GM04503 (cell line): ENCODE results near the gene ANKS6.
A peak's percentile ranks its signal among the peaks of the same experiment; 100 is the strongest.

ENCODE experiments used
- DNase-seq: peaks from one replicate; pipeline ENCODE4 v3.0.0-alpha.2; 2012; ENCODE audit warnings: low read depth

ANKS6 gene

GRCh38 chr9:98791608-98792490 lies 4.5 kb downstream of the ANKS6 start:
- DNase-seq = no peak

GRCh38 chr9:98790842-98791607 lies 5.3 kb downstream of the ANKS6 start:
- DNase-seq = peak; percentile 93

GRCh38 chr9:98790134-98790841 lies 6.1 kb downstream of the ANKS6 start:
- no peak for DNase-seq

- no peak for DNase-seq
Observed at GRCh38 chr9:98789483-98790133, 6.7 kb downstream of the ANKS6 start.

GRCh38 chr9:98787766-98788335 lies 8.5 kb downstream of the ANKS6 start:
- DNase-seq = no peak

DNA sequence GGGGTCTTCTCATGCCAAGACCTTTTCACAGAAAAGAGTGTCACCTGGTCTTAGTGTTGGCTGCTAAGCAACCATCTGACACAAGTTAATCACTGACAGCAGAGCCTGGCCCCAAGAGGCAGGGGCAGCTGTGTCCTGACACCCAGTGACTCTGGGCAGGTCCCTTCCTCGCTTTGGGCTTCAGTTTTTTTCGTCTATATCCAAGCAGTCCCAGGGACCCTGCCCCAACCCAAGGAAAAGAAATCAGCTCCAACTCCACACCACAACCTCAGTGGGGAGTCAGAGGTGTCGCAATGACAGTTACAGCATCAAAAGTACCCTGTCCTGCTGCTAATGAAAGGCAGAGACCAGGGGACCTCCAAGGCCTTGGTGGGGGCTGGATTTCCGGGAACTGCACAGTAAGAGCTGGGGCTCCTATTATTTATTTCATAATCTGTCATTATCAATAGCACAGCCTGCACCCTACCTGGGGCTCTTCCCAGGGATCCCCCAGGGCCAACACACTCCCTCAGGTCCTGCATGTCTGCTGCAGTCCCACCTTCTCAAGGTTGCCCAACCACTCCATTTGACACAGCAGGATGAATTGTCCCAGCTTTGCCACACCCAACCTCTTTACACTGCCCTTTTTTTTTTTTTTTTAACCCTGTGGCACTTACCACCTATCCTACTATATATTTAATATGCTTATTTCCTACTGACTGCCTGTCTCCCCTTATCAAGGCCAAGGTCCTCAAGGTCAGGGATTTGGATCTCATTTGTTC lies 9.4 kb downstream of the ANKS6 start:
- no peak for DNase-seq

DNA sequence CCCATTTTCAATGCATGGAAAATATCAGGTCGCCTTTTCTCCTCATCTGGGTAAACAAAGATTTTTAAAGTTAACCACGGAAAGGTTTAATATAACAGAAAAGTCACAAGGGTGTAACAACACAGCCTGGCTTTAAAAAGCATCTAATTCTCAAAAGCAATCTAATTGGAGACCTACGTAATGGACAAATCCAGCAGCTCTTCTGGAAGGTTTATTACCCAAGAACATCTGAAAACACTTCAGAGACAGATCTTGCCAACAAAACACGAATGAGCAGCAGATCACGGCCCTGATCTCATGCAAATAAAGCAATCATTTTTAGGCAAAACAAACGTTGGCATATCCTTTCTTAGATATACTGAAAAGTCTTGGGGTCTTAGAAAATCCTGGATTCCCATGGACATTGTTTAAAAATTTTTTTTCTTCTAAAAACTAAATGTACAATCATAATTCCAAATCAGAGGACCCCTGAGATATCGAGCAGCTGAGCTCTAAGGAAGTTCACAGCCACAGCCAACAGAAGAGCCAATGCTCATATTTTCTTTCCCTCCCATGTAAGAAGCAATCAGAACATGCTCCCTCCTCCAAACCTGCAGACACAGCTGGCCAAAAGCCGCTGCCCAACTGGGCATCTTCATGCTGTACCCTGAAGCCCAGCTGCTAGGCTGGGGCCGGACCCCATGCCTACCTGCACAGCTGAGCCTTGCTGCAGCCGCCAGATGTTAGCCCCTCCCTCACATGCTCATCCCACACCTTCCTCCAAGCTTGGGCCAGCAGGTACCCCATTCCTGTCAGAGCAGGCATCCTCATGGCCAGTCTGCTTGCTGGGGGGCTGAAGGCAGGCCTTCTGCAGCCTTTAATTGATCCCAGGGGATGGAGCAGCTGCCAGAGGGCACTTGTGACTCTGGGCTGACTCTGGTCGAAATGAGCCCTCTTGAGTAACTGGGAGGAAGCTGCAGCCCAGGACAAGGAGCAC lies 11.2 kb downstream of the ANKS6 start:
- no peak for DNase-seq

DNA sequence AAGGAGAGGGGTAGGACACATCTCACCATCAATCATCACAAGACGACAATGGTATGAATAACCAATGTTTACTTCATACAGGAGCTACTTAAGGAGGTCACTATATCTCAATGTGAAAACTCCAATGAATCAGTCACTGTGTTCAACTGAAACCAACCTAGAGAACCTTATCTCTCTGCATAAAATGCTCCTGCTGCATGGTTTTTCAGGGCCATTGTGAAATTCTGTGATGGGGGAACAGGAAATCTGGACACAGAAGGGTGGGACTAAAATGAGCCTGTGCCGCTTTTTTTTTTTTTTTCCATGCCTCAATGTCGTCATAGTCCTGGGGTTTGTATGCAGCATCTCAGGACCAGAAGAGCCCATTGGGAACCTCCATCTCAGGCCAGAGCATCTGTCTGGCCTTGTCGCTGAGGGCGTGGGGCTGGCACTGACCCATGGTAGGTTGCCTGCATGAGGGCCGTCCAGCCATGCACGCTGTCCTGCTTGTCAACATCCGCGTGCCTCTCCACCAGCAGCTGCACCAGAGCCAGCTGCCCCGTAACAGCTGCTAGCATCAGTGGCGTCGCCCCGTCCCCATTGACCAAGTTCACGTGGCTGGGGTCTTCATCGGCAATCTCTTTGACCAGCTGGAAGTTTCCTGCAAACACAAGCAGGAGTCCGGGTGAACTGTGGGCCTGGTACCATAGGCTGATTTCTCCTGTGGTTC lies 12.7 kb downstream of the ANKS6 start:
- DNase-seq = no peak

DNA sequence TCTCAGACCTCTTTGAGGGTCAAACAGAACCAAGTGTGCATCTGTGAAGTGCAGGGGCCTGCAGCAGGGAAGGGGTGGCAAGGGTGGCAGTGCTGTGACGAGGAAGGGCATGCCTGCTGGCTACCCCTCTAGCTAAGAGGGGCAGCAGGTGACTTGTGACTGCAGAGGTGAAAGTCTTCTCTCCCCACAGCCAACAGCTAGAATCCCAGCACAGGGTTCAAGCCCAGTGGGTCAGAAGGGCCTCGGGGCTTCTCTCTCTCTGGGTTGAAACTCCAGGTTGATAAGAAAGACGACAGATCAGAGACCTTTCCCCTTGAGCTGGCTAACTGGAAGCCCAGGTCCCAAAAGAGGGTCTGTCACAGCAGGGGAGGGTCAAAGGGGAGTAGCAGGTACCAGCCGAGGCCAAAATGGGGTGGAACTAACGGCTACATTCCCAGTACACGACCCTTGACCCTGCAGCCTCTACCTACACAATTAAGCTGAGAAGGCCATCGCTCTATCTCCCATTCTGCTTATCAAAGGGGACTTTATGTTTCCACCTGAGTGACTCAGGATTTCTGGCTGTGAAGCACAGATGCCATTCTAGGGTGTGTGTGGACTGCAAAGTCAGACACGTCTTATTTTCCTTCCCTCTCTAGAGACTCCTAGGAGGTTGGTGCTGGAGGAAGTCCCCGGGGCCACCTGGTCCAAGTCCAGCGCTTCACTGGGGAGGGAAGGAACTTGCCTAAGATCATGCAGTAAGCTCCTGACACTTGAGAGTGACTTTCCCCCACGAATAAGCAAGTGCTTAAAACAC lies 14.6 kb downstream of the ANKS6 start:
- DNase-seq = no peak

- no peak for DNase-seq
Observed at GRCh38 chr9:98780059-98780749, 16.2 kb downstream of the ANKS6 start.

DNA sequence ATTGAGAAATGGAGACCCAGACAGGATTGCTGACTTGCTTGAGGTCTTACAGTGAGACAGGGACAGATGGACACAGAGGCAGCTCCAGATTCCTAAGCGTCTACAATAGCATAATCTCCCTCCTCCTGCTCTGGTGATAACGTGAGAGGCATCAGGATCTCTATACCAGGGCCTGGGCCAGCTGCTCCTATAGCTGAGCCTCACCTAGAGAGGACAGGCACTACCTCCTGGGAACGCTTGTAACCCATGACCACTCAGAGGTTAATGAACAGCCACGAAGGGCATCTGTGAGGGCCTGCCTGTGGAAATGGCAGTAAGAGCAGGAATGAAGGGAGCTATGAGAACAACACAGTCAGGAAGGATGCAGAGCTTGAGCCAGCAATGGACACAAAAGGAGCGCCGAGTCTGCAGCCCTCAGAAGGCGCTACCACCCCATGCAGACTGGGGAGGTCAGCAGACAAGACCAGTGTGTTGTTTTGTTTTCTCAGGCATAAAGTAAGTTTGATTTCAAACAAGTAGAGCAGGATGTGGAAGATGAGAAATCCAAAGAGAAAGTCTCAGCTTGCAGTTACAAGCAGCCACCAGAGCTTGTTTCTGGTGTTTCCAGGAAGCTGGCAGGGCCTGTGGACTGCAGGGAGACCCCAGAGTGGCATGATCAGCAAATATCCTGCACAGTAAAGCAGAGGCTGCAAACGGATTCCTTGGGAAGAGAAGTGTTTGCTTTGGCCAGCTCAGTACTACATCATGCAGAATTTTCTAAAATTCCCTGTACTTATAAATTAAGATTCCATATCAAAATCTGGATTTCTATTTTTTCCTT lies 17.4 kb downstream of the ANKS6 start:
- DNase-seq = no peak

DNA sequence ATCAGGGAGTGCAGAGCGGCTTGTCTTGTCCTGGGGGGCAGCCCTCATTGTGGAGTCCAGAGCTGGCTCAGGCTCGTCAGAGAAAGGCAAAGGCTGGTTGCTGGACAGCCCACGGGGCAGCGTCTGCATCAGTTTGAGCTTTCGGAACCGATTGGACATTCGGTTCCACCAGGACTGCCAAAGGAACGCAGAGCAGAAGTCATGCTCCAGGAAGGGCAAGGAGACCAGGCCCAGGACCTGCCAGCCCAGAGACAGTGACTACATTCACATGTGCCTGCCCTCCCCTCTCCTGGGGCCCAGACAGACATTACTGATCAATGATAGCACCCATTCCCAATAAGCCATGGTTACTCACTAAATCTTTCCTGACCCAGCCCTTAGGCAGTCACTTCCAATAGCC lies 18.1 kb downstream of the ANKS6 start:
- no peak for DNase-seq

- no peak for DNase-seq
Observed at GRCh38 chr9:98777618-98778017, 18.7 kb downstream of the ANKS6 start.

GRCh38 chr9:98775831-98776441 lies 20.4 kb downstream of the ANKS6 start:
- peak; percentile 24 for DNase-seq

GRCh38 chr9:98774746-98775145 lies 21.6 kb downstream of the ANKS6 start:
- no peak for DNase-seq

- DNase-seq = no peak
Observed at GRCh38 chr9:98773721-98774120, 22.6 kb downstream of the ANKS6 start.
